Endothelial cell of umbilical vein (primary cell): Measurements from ENCODE around the gene CNNM2. TPM values are rescaled to one million over a fixed set of nuclear protein-coding genes. Genes with fewer than 3 reads are reported as not detected.

ENCODE experiments used
- BruUV-seq: library from RNA; stranded (reverse); fragments of 400-500 nt; replicated peaks from 2 replicates; lab custom pipeline; 2021; lab: Mats Ljungman, UMichigan
- CTCF ChIA-PET: fragments of 300-600, 350-600 bp; sonication (Branson Sonifier 250); formaldehyde crosslinking; loops from one replicate; lab custom pipeline; 2021; ENCODE audit warnings: antibody characterized with exemption, inconsistent platforms; lab: Charles Lee
- POLR2A ChIA-PET: fragments of 300-600, 350-600 bp; sonication (Branson Sonifier 250); formaldehyde crosslinking; loops from one replicate; lab custom pipeline; 2021; ENCODE audit warnings: antibody characterized with exemption, inconsistent platforms; lab: Charles Lee
- DNase-seq: peaks from one replicate; pipeline ENCODE4 v3.0.0-alpha.2; 2011; ENCODE audit warnings: low read depth, low spot score
- FAIRE-seq: peaks from 2 replicates; lab custom pipeline; 2011; peaks lifted over from hg19 to GRCh38; lab: Jason Lieb, UNC
- H2AFZ ChIP-seq: 2 replicates; pipeline ENCODE4 v1.6.0; 2012; ENCODE audit warnings: low read depth, low read length, control low read depth, inconsistent platforms
- H3K27ac ChIP-seq: 2 replicates; pipeline ENCODE4 v1.5.1; 2011; ENCODE audit warnings: low read depth, mild to moderate bottlenecking, control low read depth, low read length, moderate library complexity; ENCODE audit not compliant: insufficient read depth
- H3K27me3 ChIP-seq, 2 experiments: 2 replicates each; pipeline versions ENCODE4 v1.6.0 to v1.6.1; 2011; ENCODE audit warnings: low read length in 2 of 2, mixed read lengths in 1 of 2; ENCODE audit not compliant: control insufficient read depth in 2 of 2, insufficient read depth in 2 of 2
- H3K36me3 ChIP-seq, 2 experiments: 2 replicates in 1 of 2; 3 replicates in 1 of 2; pipeline ENCODE4 v1.5.1; 2011; ENCODE audit warnings: low read length in 2 of 2, mild to moderate bottlenecking in 1 of 2, moderate library complexity in 1 of 2; ENCODE audit not compliant: control insufficient read depth in 2 of 2, insufficient read depth in 2 of 2; ENCODE audit errors: extremely low read depth in 1 of 2
- H3K4me1 ChIP-seq: 3 replicates; pipeline ENCODE4 v1.5.1; 2011; ENCODE audit warnings: mild to moderate bottlenecking, low read length; ENCODE audit not compliant: control insufficient read depth, insufficient read depth; ENCODE audit errors: extremely low read depth
- H3K4me2 ChIP-seq: 2 replicates; pipeline ENCODE4 v1.6.1; 2011; ENCODE audit warnings: low read length, control low read depth, mixed read lengths; ENCODE audit not compliant: insufficient read depth
- H3K4me3 ChIP-seq, 3 experiments: fragments of 200-600 bp in 1 of 3; sonication (generic), shearing (Covaris generic) in 1 of 3; replicated peaks in 1 of 3; 2 replicates each; pipeline ENCODE4 v1.5.1; 2011 to 2016; ENCODE audit warnings: control low read depth in 3 of 3, low read length in 3 of 3, mild to moderate bottlenecking in 2 of 3, inconsistent platforms in 1 of 3, low read depth in 1 of 3, moderate library complexity in 1 of 3; ENCODE audit not compliant: insufficient read depth in 1 of 3
- H3K79me2 ChIP-seq: 2 replicates; pipeline ENCODE4 v1.6.0; 2012; ENCODE audit warnings: low read length, inconsistent platforms; ENCODE audit not compliant: control insufficient read depth, insufficient read depth
- H3K9ac ChIP-seq: replicated peaks from 2 replicates; pipeline ENCODE3; 2011; ENCODE audit warnings: low read length, control low read depth; ENCODE audit not compliant: insufficient read depth; ENCODE audit errors: extremely low read depth
- H3K9me1 ChIP-seq: replicated peaks from 3 replicates; pipeline ENCODE4 v1.6.0; 2011; ENCODE audit warnings: mild to moderate bottlenecking, low read length; ENCODE audit not compliant: control insufficient read depth, insufficient read depth; ENCODE audit errors: extremely low read depth
- H3K9me3 ChIP-seq: replicated peaks from 2 replicates; pipeline ENCODE4 v1.5.1; 2012; ENCODE audit warnings: low read length, inconsistent platforms; ENCODE audit not compliant: control insufficient read depth, insufficient read depth
- H4K20me1 ChIP-seq: replicated peaks from 2 replicates; pipeline ENCODE3; 2011; ENCODE audit warnings: mild to moderate bottlenecking, low read length; ENCODE audit not compliant: control insufficient read depth, insufficient read depth; ENCODE audit errors: extremely low read depth
- EZH2 ChIP-seq: IDR thresholded peaks from 2 replicates; pipeline ENCODE4 v1.6.1; 2012; ENCODE audit warnings: borderline replicate concordance, low read depth, mild to moderate bottlenecking, moderate library complexity, low read length, inconsistent platforms; ENCODE audit not compliant: severe bottlenecking
- FOS ChIP-seq: IDR thresholded peaks from 2 replicates; pipeline ENCODE4 v1.6.1; 2011; ENCODE audit warnings: mild to moderate bottlenecking, low read length, moderate library complexity, borderline replicate concordance; ENCODE audit not compliant: insufficient read depth
- JUN ChIP-seq: IDR thresholded peaks from 2 replicates; pipeline ENCODE4 v1.6.1; 2011; ENCODE audit warnings: borderline replicate concordance, low read depth; ENCODE audit not compliant: insufficient read length, insufficient read depth
- POLR2A ChIP-seq: IDR thresholded peaks from 2 replicates; pipeline ENCODE4 v1.6.1; 2012; ENCODE audit warnings: low read depth, mild to moderate bottlenecking, control low read depth, low read length
- dilution Hi-C: fragments of 300-500 bp; cut with MboI; formaldehyde crosslinking; loops from one replicate; pipeline ENCODE4 v1.15.0; 2019; ENCODE audit warnings: low sequenced_read_pairs; ENCODE audit not compliant: extremely low pct_ligation_motif_present
- intact Hi-C: fragments of 100-400 bp; cut with micrococcal nuclease; formaldehyde crosslinking; loops from one replicate; pipeline ENCODE4 v1.10.0; 2022
- polyA plus RNA-seq, 4 experiments: library from polyadenylated mRNA; depleted of rRNA in 3 of 4; stranded (reverse) in 3 of 4; unstranded in 1 of 4; fragments of >200 nt; gene quantifications; 2 replicates each; pipeline versions ENCODE4 v1.2.1 to v1.2.3, GENCODE V29; 2011 to 2012; ENCODE audit warnings: missing spikeins in 1 of 4
- total RNA-seq: library from RNA; stranded (reverse); gene quantifications from 2 replicates; pipeline ENCODE4 v1.2.3, GENCODE V29; 2021
- TF ChIP-seq, protein P1 (sequence below), 2 donors: IDR thresholded peaks; 1 replicate in 1 of 2; 2 replicates in 1 of 2; pipeline ENCODE4 v1.5.1; 2011; ENCODE audit warnings: low read length in 2 of 2, mild to moderate bottlenecking in 2 of 2, moderate library complexity in 2 of 2, control low read depth in 1 of 2, inconsistent platforms in 1 of 2, low read depth in 1 of 2; ENCODE audit not compliant: insufficient read depth in 1 of 2; ENCODE audit errors: extremely low read depth in 1 of 2

The CNNM2 gene
- total and polyA plus RNA-seq, 2 donors (not counting 3 experiments of a cell fraction or from before 2014, with no cell fraction given), result 1.9 to 3.0 TPM

- FAIRE-seq (no peak), DNase-seq (no peak)
- ChIA-PET CTCF (interaction anchor here (3.5 kb wide), 1 partner anchor 25 kb away, joined by 20 read pairs; no protein-coding TSS in a partner anchor), POLR2A (no interaction called here)
- Histone ChIP-seq H3K9ac (no peak overlapping the region), H3K4me3 (no peak overlapping the region), H3K27me3 (peaks cover 0 to 6% of the 10 kb centered on the region in 2 experiments), H3K79me2 (no peaks in the 10 kb centered on the region), H3K9me1 (no peaks in the 10 kb centered on the region), H4K20me1 (no peaks in the 10 kb centered on the region), H2AFZ (no peak overlapping the region), H3K36me3 (no peaks in the 10 kb centered on the region), H3K4me1 (no peaks in the 10 kb centered on the region), H3K9me3 (no peaks in the 10 kb centered on the region), H3K27ac (no peak overlapping the region), H3K4me2 (no peak overlapping the region)
- BruUV-seq, result no TSS peak
- no peak for TF ChIP-seq EZH2
- no peak for TF ChIP-seq FOS
- TF ChIP-seq JUN, result no peak
- TF ChIP-seq POLR2A, result no peak
- dilution Hi-C loops, result no loop called here
- intact Hi-C loops, result no loop called here
These were observed 41.3 kb upstream of the CNNM2 start for GRCh38 chr10:102876747-102877153.

- Histone ChIP-seq H3K9me1 (no peaks in the 10 kb centered on the region), H3K36me3 (no peaks in the 10 kb centered on the region), H3K4me2 (no peak overlapping the region), H3K4me1 (no peaks in the 10 kb centered on the region), H4K20me1 (no peaks in the 10 kb centered on the region), H3K79me2 (no peaks in the 10 kb centered on the region), H3K4me3 (no peak overlapping the region), H3K27me3 (peaks cover 0 to 4% of the 10 kb centered on the region in 2 experiments), H3K9ac (no peak overlapping the region), H3K9me3 (no peaks in the 10 kb centered on the region), H2AFZ (no peak overlapping the region), H3K27ac (no peak overlapping the region)
- CTCF ChIA-PET, result interaction anchor here (1.1 to 1.6 kb wide), 2 partner anchors 23 to 201 kb away, joined by 3 to 6 read pairs; no protein-coding TSS in a partner anchor
- no peak for FAIRE-seq
- TF ChIP-seq POLR2A (no peak), JUN (no peak)
- TF ChIP-seq, protein P1, sequence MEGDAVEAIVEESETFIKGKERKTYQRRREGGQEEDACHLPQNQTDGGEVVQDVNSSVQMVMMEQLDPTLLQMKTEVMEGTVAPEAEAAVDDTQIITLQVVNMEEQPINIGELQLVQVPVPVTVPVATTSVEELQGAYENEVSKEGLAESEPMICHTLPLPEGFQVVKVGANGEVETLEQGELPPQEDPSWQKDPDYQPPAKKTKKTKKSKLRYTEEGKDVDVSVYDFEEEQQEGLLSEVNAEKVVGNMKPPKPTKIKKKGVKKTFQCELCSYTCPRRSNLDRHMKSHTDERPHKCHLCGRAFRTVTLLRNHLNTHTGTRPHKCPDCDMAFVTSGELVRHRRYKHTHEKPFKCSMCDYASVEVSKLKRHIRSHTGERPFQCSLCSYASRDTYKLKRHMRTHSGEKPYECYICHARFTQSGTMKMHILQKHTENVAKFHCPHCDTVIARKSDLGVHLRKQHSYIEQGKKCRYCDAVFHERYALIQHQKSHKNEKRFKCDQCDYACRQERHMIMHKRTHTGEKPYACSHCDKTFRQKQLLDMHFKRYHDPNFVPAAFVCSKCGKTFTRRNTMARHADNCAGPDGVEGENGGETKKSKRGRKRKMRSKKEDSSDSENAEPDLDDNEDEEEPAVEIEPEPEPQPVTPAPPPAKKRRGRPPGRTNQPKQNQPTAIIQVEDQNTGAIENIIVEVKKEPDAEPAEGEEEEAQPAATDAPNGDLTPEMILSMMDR (IDR thresholded peaks at IDR 0.05; ENCODE audit: extremely low read depth in 1 of 2, insufficient read depth in 1 of 2, low read depth in 1 of 2, low read length in 2 of 2), result no peak
- dilution Hi-C loops, result no loop called here
- POLR2A ChIA-PET, result interaction anchor here (0.6 kb wide), 1 partner anchor 31 kb away, joined by 3 read pairs; no protein-coding TSS in a partner anchor
- no peak for DNase-seq
- BruUV-seq, result no TSS peak
- intact Hi-C loops, result no loop called here
These were observed 39.5 kb upstream of the CNNM2 start for GRCh38 chr10:102878629-102879028.
